GM23338 (cell line): Measurements from ENCODE around the gene PTAFR.

Experiments
- EZH2 ChIP-seq: fragments of 200-600 bp; sonication (generic); IDR thresholded peaks from one replicate; pipeline ENCODE4 v1.8.0; 2017; ENCODE audit warnings: antibody characterized with exemption, mild to moderate bottlenecking, low read depth; ENCODE audit not compliant: unreplicated experiment
- JUNB ChIP-seq: IDR thresholded peaks from one replicate; pipeline ENCODE4 v1.6.1; 2016; ENCODE audit warnings: antibody characterized with exemption; ENCODE audit not compliant: unreplicated experiment
- POLR2AphosphoS5 ChIP-seq: IDR thresholded peaks from 2 replicates; pipeline ENCODE4 v1.6.1; 2016; ENCODE audit warnings: antibody characterized with exemption, low read depth
- STAT1 ChIP-seq: IDR thresholded peaks from one replicate; pipeline ENCODE4 v1.6.1; 2016; ENCODE audit warnings: antibody characterized with exemption; ENCODE audit not compliant: unreplicated experiment
- TF ChIP-seq, protein P1 (sequence below), 2 experiments: fragments of 200-600 bp in 1 of 2; sonication (generic) in 1 of 2; conservative IDR thresholded peaks; 2 replicates each; pipeline versions ENCODE4 v1.5.1 to v1.6.1; 2016 to 2017; ENCODE audit warnings: antibody characterized with exemption in 2 of 2, low read depth in 2 of 2, mild to moderate bottlenecking in 2 of 2, moderate library complexity in 1 of 2
- TF ChIP-seq, protein P2 (sequence below): IDR thresholded peaks from one replicate; pipeline ENCODE4 v1.6.1; 2018; ENCODE audit warnings: antibody characterized with exemption; ENCODE audit not compliant: unreplicated experiment

DNA sequence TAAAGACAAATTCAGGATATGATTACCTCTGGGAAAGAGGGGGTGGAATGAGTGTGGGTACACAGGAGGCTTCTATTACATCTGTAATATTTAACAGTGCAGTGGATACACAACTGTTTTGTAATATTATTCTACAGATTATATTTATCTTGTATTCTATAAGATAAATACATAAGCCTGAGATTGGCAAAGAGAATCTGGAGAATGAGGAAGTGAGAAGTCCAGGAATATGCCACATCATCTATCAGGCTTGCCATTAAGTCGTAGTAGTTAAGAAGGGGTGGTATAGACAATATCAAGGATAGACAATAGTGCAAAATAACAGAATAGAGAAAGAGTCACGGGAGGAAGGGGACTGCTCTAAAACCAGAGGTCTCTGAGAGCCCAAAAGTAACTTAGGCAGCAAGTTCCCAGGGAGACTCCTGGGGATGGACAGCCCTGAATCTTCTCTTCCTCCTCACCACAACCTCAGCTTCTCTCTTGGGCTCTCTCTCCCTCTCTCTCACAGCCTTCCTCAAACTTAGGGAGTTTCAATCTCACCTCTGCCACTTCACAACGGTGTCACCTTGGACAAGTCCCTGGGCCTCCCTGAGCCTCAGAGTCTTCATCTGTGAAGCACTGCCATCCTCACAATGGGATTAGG lies 14.0 kb upstream of the PTAFR start:
- TF ChIP-seq, protein P1, sequence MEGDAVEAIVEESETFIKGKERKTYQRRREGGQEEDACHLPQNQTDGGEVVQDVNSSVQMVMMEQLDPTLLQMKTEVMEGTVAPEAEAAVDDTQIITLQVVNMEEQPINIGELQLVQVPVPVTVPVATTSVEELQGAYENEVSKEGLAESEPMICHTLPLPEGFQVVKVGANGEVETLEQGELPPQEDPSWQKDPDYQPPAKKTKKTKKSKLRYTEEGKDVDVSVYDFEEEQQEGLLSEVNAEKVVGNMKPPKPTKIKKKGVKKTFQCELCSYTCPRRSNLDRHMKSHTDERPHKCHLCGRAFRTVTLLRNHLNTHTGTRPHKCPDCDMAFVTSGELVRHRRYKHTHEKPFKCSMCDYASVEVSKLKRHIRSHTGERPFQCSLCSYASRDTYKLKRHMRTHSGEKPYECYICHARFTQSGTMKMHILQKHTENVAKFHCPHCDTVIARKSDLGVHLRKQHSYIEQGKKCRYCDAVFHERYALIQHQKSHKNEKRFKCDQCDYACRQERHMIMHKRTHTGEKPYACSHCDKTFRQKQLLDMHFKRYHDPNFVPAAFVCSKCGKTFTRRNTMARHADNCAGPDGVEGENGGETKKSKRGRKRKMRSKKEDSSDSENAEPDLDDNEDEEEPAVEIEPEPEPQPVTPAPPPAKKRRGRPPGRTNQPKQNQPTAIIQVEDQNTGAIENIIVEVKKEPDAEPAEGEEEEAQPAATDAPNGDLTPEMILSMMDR (conservative IDR thresholded peaks at IDR 0.05; ENCODE audit: low read depth in 2 of 2) = no peak
- TF ChIP-seq POLR2AphosphoS5 = no peak
- TF ChIP-seq JUNB = no peak
- no peak for TF ChIP-seq EZH2
- no peak for TF ChIP-seq STAT1
- TF ChIP-seq, protein P2, sequence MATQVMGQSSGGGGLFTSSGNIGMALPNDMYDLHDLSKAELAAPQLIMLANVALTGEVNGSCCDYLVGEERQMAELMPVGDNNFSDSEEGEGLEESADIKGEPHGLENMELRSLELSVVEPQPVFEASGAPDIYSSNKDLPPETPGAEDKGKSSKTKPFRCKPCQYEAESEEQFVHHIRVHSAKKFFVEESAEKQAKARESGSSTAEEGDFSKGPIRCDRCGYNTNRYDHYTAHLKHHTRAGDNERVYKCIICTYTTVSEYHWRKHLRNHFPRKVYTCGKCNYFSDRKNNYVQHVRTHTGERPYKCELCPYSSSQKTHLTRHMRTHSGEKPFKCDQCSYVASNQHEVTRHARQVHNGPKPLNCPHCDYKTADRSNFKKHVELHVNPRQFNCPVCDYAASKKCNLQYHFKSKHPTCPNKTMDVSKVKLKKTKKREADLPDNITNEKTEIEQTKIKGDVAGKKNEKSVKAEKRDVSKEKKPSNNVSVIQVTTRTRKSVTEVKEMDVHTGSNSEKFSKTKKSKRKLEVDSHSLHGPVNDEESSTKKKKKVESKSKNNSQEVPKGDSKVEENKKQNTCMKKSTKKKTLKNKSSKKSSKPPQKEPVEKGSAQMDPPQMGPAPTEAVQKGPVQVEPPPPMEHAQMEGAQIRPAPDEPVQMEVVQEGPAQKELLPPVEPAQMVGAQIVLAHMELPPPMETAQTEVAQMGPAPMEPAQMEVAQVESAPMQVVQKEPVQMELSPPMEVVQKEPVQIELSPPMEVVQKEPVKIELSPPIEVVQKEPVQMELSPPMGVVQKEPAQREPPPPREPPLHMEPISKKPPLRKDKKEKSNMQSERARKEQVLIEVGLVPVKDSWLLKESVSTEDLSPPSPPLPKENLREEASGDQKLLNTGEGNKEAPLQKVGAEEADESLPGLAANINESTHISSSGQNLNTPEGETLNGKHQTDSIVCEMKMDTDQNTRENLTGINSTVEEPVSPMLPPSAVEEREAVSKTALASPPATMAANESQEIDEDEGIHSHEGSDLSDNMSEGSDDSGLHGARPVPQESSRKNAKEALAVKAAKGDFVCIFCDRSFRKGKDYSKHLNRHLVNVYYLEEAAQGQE = no peak
